Right renal pelvis (tissue), 4 donors: Measurements from ENCODE around the gene THSD4. TPM values are rescaled to one million over a fixed set of nuclear protein-coding genes. Genes with fewer than 3 reads are reported as not detected.

Experiments used
- DNase-seq, 4 donors: peaks; one replicate each; pipeline ENCODE4 v3.0.0-alpha.2; 2013; ENCODE audit warnings: low read depth in 4 of 4, low spot score in 3 of 4, missing footprints in 1 of 4
- polyA plus RNA-seq, 4 donors: library from polyadenylated mRNA; unstranded; fragments of 120-200 nt; gene quantifications; one replicate each; pipeline ENCODE4 v1.2.1, GENCODE V29; 2013; ENCODE audit not compliant: insufficient read length in 4 of 4

THSD4 gene
- polyA plus RNA-seq, 4 donors: 32.7 to 45.9 (median 35.6) TPM

- DNase-seq: no peak
Measured at GRCh38 chr15:71456811-71457210, 341.5 kb downstream of the THSD4 start.

GRCh38 chr15:71458089-71458660 lies 342.9 kb downstream of the THSD4 start:
- no peak for DNase-seq

DNA sequence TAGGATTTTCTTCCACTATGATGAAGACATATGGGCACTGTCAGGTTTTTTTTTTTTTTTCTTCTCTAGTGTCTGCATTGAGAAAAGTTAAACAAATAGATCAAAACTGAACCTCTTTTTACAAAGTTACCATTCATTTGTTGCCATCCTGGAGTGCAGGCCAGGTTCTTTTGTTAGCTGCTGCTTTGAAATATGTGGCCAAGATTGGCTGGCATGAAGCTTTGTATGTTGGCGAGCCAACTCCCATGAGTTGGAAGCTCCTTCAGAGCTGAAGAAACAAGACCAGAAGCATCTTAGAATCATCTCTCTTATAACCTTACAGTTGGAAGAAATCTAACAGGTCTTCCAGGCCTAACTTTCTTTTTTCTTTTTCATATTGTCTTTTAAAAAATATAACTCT lies 346.5 kb downstream of the THSD4 start:
- DNase-seq: no peak

- DNase-seq: no peak
Measured at GRCh38 chr15:71462638-71463037, 347.4 kb downstream of the THSD4 start.

DNA sequence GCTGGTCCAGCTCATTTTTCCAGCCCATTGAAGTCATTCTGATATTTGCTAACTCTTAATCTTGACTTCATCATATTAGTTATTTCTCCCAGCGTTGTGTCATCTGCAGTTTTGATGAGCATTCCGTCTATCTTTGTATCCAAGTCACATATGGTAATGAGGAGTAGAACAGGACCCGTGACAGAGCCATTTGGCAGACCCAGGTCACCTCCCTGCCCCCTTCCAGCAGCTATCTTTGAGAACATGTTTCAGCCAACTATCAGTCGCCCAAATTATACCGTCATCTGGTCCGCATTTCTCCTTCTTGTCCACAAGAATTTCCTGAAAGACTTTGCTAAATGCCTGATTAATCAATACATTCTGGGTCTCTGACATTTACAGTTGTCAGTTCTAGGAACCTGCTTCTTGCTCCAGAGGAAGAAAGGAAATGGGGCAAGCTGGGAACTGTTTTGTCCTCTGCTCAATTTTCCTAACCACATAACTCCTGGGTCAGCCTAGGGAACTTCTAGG lies 347.9 kb downstream of the THSD4 start:
- no peak for DNase-seq

DNA sequence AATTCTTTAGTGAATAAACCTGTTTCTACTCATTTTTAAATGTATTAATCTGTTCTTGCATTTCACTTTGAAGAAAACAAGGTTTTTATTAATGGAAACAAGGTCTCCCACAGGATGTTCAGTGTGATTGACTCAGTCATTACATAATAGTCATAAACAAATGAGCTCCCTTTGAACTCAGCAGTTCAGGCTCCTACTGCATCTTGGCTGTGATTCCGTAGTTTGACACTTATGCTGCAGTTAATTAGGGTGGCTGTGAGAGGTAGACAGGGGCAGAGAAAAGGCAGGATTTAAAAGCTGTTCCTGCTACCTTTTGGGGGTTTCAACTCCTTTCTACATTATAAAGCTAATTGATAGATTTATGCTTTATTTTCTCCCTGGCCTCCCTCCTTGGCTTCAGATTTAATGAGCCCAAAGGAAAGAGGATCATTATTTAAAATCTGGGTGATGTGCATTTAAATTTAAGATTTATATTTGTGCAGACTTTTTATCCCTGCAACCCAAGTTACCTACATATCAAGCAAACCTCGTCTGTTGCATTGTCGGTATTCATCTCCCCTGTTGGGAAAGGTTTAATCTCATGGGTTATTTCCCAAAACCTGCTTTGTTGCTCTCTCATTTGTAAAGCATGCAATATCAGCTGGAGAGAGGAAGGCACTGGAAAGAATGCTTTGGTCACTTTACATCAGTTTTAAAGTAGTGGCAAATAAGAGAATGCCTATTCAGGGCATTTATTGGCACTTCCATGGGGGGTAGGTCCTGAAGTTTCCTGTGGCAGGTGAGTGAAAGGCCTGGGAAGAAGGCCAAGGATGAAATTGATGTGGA lies 350.1 kb downstream of the THSD4 start:
- no peak for DNase-seq

- no peak for DNase-seq
Measured at GRCh38 chr15:71468715-71469114, 353.4 kb downstream of the THSD4 start.

DNA sequence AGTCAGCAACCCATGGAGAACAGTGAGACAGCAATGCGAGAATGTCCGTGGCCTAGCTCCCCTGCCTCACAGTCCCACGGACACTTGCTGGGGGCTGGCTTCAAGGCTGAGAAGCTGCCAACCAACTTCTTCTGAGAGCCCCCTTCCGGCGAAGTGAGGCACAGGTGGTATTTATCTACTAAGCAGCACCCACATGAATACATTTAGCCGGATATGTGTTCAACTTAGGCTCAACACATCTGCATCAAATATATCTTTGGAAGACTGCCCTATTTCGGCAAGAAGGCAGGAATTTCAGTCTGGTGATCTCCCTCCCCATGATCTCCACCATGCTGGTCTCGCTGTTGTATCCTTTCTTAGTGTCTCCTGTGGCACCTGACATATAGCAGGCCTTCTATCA lies 354.1 kb downstream of the THSD4 start:
- no peak for DNase-seq

DNA sequence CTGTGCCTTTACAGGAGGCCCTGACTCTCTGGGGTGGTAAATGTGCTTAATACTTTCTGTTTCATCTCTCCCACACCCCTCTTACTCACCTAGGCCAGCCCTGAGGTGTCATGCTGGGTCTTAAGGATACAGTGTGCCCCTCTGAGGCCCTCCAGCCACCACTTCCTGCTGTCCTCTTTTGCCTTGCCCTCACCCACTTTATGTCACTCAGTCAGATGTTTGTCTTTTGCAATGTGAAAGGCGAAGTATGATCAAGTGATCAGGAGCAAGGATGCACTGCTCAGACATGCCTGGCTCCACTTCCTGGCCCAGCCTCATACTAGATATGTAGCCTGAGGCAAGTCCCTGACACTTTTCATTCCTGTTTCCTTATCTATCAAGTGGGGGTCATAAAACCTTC lies 356.1 kb downstream of the THSD4 start:
- no peak for DNase-seq

GRCh38 chr15:71472566-71472965 lies 357.3 kb downstream of the THSD4 start:
- DNase-seq: no peak

DNA sequence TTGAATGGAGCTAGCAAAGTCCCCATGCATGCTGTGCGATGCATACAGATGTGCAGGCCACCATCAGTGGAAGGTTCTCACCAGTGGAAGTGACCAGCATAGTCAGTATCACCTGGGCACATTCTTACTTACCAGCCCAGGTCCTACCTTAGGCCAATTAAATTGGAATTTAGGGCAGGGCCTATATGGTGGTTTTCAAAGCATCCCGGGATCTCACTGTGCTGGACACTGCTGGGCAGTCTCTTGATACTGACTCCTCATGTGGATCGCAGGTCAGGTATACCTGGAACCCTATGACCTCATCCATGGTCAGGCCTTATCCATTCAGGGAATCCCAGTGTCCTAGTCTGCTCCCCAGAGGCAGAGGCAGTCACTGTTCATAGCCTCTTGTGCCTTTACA lies 358.5 kb downstream of the THSD4 start:
- no peak for DNase-seq

GRCh38 chr15:71476823-71477222 lies 361.6 kb downstream of the THSD4 start:
- DNase-seq: no peak

DNA sequence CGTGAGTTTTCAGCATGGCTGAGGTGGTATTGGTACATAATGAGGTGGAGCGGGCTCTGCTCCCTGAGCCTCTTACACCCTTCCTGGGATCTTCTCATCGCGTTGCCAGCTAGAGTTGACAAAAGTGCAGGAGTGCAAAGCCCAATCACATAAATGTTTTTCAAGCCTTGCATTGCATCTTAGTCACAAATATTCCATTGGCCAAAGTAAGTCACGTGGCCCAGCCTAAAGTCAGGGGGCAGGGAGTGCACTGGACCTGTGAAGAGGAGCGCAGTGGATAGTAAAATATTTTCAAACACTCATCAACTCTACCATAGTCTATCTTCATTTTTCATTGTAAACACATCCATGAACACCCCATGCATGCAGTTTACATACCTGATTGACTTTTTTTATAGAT lies 365.3 kb downstream of the THSD4 start:
- no peak for DNase-seq

DNA sequence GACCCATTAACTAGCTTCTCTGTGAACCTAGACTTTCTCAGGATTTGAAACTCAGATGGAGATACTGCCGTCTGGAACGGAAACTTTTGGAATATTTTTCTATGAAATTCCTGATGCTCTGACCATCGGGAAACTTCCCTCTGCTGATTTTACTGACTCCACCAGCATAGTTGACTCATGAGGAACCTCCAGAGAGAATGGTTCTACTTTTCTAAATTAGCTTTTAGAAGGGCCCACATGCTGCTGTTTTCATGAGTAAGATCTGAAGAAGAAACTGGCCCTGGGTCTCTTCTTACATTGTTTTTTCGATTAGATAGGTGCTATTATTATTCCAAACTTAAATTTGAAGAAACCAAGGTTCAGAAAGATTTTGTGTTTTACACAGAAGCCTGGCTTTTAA lies 368.8 kb downstream of the THSD4 start:
- DNase-seq: no peak

DNA sequence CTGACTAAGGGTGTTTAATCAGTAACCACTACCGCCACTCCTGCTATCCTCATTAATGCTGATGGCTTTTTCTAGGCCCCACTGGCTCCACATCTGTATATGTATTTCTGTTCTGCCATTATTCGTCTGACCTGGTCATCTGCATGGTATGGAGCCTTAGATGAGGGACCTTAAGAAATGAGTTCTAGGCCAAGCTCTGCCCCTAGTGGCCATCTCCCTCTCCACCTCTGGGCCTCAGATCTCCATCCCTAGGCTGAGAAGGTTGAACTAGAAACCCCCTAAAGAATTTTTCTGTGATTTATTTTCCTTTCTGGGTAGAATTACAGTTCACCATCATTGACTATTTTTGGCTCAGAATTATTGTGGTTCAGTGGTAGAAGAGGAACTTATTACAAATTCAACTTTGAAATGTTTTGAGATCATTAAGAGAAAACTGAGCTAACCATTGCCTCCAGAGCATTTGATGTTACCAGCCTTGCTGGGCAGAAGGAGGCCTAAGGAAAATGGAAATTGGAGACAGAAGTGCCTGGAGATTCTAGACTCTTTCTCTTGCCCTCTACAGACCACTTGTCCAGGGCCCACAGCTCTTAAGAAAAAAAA lies 369.9 kb downstream of the THSD4 start:
- DNase-seq: no peak

DNA sequence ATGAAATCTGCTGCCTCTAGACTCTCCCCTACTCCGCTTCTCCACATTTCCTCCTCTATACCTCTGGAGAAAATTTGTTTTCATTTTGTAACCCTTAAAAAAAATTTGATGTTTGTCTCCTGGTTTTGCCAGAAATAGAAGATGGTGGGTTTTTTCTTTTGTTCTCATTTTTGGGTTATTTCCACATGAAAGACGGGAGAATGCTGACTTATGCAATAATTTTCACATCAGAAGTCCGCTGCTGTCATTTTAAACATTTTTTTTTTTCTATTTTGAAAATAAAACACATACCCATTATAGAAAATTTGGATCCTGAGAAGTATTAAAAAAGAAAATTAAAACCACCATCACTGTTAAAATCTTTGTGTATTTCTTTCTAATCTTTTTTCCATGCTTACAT lies 374.3 kb downstream of the THSD4 start:
- DNase-seq: no peak

- DNase-seq: no peak
Measured at GRCh38 chr15:71493526-71493925, 378.3 kb downstream of the THSD4 start.

DNA sequence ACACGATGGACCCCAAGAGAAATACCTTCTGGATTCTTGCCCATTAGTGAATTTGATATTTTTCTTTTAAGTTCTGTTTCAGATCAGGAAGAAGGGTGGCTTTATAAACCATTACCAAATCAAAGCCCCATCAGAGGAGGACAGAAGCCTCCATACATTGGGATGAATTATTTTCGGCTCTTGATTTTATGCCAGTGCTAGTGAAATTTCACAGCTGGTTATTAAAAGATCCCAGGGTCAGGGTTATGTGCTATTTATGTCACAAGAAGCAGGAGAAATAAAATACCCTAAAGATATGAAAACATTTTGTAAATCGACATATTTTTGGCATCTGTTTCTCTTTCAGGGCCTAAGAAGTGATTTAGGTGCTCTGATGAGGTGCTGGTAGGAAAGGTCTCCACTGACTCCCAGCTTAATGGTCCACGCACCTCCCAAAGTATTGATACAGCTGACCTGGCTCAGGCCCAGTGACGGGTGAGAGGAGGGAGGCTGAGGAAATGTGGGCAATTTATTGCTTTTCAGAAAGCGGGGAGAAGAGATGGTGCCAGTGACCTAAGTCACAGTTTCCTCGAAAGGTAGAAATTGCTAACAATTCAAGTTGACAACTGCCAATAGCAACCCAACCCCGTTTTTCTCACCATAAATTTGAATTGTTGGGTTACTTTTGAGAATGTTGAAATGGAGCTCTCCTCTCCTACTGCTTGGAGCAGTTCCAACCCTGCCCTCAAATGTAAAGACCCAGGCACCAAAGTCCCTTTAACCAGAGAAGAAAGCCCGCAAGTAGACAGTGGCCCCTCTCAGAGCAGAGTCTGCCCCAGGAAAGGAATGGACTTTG lies 379.5 kb downstream of the THSD4 start:
- DNase-seq: no peak

DNA sequence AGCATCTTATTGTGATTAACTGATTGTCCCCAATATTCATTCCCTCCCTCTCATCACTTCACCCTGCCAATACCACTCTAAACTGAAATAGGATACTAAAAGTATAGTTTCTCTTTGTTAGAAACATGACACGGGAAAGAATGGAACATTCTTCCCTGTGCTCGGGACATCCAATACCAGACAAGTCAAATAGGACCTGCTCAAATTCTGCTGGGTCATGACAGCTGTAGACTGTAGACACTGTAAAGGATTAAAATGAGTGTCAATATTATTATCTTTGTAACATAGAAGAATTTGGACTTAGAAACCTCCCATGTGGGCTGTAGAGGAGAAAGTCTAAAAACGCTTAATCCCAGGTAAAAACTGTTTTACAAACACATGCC lies 380.1 kb downstream of the THSD4 start:
- DNase-seq: no peak

DNA sequence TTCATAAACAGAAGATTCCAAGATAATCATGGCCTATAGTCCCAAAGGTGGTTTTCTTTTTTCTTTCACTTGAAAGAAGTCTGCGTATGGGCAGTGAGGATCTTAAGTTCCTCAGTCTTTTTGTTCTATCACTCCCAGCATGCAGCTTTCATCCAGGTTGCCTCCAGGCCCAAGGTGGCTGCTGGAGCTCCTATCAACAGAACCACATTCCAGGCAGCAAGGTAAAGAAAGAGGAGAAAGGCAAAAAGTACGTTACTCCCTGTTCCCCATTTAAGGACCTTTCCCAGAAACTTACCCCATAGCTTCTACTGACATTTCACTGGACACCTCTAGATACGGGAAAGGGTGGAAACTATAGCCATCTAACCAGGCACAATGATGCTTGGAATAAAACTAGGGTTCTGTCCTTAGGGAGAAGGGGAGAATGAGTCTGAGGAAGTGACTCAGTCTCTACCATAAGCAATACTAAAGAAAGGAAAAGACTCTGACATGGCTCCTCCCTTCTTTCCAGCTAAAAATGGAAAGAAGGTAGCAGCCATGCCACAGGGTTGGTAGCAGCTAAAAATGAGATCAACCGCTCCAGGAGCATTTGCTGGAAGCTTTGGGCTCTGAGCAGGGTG lies 381.2 kb downstream of the THSD4 start:
- DNase-seq: no peak
